Suprapubic skin (tissue), 4 donors: Measurements from ENCODE around the gene ARIH1.

Experiments
- CTCF ChIP-seq, 2 donors: fragments of 200-600 bp in 1 of 2; fragments of 450-650 bp in 1 of 2; sonication (generic) in 1 of 2; IDR thresholded peaks; one replicate each; pipeline ENCODE4 v1.5.1; 2016 to 2019; ENCODE audit warnings: antibody characterized with exemption in 2 of 2, mild to moderate bottlenecking in 1 of 2, moderate library complexity in 1 of 2
- EP300 ChIP-seq: sonication (generic); formaldehyde crosslinking; IDR thresholded peaks from one replicate; pipeline ENCODE4 v1.6.1; 2017; ENCODE audit warnings: antibody characterized with exemption
- POLR2A ChIP-seq, 2 donors: fragments of 450-650 bp; IDR thresholded peaks; one replicate each; pipeline ENCODE4 v1.6.1; 2017; ENCODE audit warnings: antibody characterized with exemption in 2 of 2, mild to moderate bottlenecking in 2 of 2, moderate library complexity in 2 of 2
- POLR2AphosphoS5 ChIP-seq, 3 donors: sonication (generic); formaldehyde crosslinking; IDR thresholded peaks; one replicate each; pipeline ENCODE4 v1.6.1; 2017; ENCODE audit warnings: antibody characterized with exemption in 3 of 3

- no peak for TF ChIP-seq CTCF (IDR thresholded peaks at IDR 0.05)
- no peak for TF ChIP-seq POLR2A (IDR thresholded peaks at IDR 0.05)
- TF ChIP-seq POLR2AphosphoS5 (IDR thresholded peaks at IDR 0.05) = no peak
- TF ChIP-seq EP300 = no peak
Measured at GRCh38 chr15:72541674-72542073, 67.5 kb downstream of the ARIH1 start.
